CD4-positive, alpha-beta T cell treated with Interleukin-6 for 4 hours (primary cell): ENCODE measurements around the gene NT5DC4.

Experiments
- DNase-seq: peaks from one replicate; pipeline ENCODE4 v3.0.0-alpha.2; 2020; ENCODE audit warnings: mixed read lengths

The NT5DC4 gene

DNA sequence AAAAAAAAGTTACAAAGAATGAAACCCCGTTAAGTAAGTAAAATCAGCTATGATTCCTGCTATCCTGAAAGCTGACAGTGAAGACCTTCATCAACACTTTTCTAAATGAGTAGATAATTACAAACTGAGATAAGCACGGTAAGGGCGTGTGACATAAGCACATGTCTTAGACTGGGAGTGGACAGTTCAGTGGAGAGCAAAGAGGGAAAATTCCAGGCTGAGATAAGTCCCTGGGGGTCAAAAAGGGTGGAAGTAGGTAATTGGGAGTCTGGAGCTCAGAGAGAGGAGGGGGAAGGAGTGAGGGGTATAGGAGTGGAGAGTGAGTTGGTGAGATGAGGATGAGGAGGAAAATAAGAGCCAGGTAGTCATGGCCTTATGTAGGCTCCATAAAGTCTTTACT is 67.8 kb downstream of the NT5DC4 start:
- DNase-seq = no peak
